ENCODE results near the gene ZDHHC24. TPM values are rescaled to one million over a fixed set of nuclear protein-coding genes. Genes with fewer than 3 reads are reported as not detected.

ZDHHC24 gene
- 12.3 TPM for total RNA-seq

GRCh38 chr11:66545701-66546367 lies at the start of gene ZDHHC24:
Gene ZDHHC24 (minus strand): TSS chr11:66546048. CDS start chr11:66546003, 45 bp downstream.

GRCh38 chr11:66592457-66593302 lies 46.8 kb upstream of the ZDHHC24 start, which contains the start of the genes CCDC87 and CCS:
Gene CCDC87 (minus strand): TSS chr11:66593063. CDS start chr11:66593015, 48 bp downstream.
Gene CCS (plus strand): TSS chr11:66593185. CDS start chr11:66593262, 77 bp downstream.

GRCh38 chr11:66568124-66568916 lies 22.5 kb upstream of the ZDHHC24 start, which contains the start of gene CTSF:
Gene CTSF (minus strand): TSS chr11:66568606. CDS start chr11:66568486, 120 bp downstream.

GRCh38 chr11:66546368-66546965 lies 619 bp upstream of the ZDHHC24 start, which contains the start of gene ACTN3:
Gene ACTN3 (plus strand): TSS chr11:66546903. CDS start chr11:66546938, 35 bp downstream.

GRCh38 chr11:66510271-66510989 lies 35.4 kb downstream of the ZDHHC24 start, which contains the start of gene BBS1:
Gene BBS1 (plus strand): TSS chr11:66510635. CDS start chr11:66510660, 25 bp downstream.

GRCh38 chr11:66480117-66480938 lies 65.5 kb downstream of the ZDHHC24 start, which contains the start of gene DPP3:
Gene DPP3 (plus strand): TSS chr11:66480434. CDS start chr11:66482201, 1,767 bp downstream.

Other genes with a start within 250 kb of the ZDHHC24 start
- gene CD248, start 229.0 kb downstream of the ZDHHC24 start, total RNA-seq = 49.7 TPM
- 3.8 TPM for gene RIN1, start 209.6 kb downstream of the ZDHHC24 start, total RNA-seq
- gene BRMS1, start 200.9 kb downstream of the ZDHHC24 start, total RNA-seq = 19.2 TPM
- gene B4GAT1, start 198.4 kb downstream of the ZDHHC24 start, total RNA-seq = 52.5 TPM
- 10.5 TPM for gene SLC29A2, start 174.3 kb downstream of the ZDHHC24 start, total RNA-seq
- gene NPAS4, start 125.0 kb downstream of the ZDHHC24 start, total RNA-seq = 3.1 TPM
- 40.3 TPM for gene MRPL11, start 107.2 kb downstream of the ZDHHC24 start, total RNA-seq
- gene PELI3, start 79.1 kb downstream of the ZDHHC24 start, total RNA-seq = 10.8 TPM
- gene DPP3, start 65.6 kb downstream of the ZDHHC24 start, total RNA-seq = 25.6 TPM
- gene BBS1, start 35.4 kb downstream of the ZDHHC24 start, total RNA-seq = 81.9 TPM
- 37.8 TPM for gene ACTN3, start 855 bp upstream of the ZDHHC24 start, total RNA-seq
- gene CTSF, start 22.6 kb upstream of the ZDHHC24 start, total RNA-seq = 79.2 TPM
- 0.23 TPM for gene CCDC87, start 47.0 kb upstream of the ZDHHC24 start, total RNA-seq
- gene CCS, start 47.1 kb upstream of the ZDHHC24 start, total RNA-seq = 35.4 TPM
- gene RBM14, start 70.6 kb upstream of the ZDHHC24 start, total RNA-seq = 80.9 TPM
- 164 TPM for gene RBM4, start 92.7 kb upstream of the ZDHHC24 start, total RNA-seq
- gene RBM4B, start 131.8 kb upstream of the ZDHHC24 start, total RNA-seq = 40.8 TPM
- gene SPTBN2, start 183.2 kb upstream of the ZDHHC24 start, total RNA-seq = 99.8 TPM